Omental fat pad (tissue), 4 donors: ENCODE results near the gene LMBR1. TPM values are rescaled to one million over a fixed set of nuclear protein-coding genes. Genes with fewer than 3 reads are reported as not detected.
"Not testable (repeated sequence)": the region's sequence is repeated elsewhere in the genome, so short reads cannot be mapped to it uniquely, and the experiment has no call there.

Experiments
- ATAC-seq: fragments of 150-250 bp; one replicate; pipeline ENCODE4 v1.9.1; 2016; ENCODE audit warnings: mild to moderate bottlenecking, moderate library complexity; ENCODE audit not compliant: low FRiP score
- DNase-seq: peaks from one replicate; pipeline ENCODE4 v3.0.0-alpha.2; 2019; ENCODE audit warnings: low spot score
- total RNA-seq, 4 donors: library from RNA; depleted of rRNA; stranded (reverse); fragments of >200 nt; gene quantifications; one replicate each; pipeline ENCODE4 v1.1.0, GENCODE V29; 2016
- TF ChIP-seq, protein P1 (sequence below), 3 donors: fragments of 450-650 bp; IDR thresholded peaks; one replicate each; pipeline ENCODE4 v1.5.1; 2016 to 2017; ENCODE audit warnings: antibody characterized with exemption in 3 of 3, mild to moderate bottlenecking in 3 of 3, moderate library complexity in 2 of 3

LMBR1 gene
- total RNA-seq, 4 donors from 2014 or later = 50.1 to 93.5 (median 59.8) TPM

DNA sequence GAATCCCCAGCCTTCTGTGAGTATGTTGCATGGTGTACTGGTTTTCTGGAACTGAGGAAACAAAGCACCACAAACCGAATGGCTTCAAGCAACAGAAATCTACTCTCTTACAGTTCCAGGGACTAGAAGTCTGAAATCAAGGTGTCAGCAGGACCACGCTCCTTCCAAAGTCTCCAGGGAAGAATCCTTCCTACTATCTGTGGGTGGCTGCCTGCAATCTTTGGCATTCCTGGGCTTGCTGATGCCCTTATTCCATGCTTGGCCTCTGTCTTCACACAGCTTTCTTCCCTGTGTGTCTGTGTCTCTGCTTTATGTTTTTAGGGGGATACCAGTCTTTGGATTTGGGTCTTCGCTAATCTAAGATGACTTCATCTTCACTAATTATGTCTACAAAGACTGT lies 81.3 kb downstream of the LMBR1 start:
- no peak for DNase-seq
- TF ChIP-seq, protein P1, sequence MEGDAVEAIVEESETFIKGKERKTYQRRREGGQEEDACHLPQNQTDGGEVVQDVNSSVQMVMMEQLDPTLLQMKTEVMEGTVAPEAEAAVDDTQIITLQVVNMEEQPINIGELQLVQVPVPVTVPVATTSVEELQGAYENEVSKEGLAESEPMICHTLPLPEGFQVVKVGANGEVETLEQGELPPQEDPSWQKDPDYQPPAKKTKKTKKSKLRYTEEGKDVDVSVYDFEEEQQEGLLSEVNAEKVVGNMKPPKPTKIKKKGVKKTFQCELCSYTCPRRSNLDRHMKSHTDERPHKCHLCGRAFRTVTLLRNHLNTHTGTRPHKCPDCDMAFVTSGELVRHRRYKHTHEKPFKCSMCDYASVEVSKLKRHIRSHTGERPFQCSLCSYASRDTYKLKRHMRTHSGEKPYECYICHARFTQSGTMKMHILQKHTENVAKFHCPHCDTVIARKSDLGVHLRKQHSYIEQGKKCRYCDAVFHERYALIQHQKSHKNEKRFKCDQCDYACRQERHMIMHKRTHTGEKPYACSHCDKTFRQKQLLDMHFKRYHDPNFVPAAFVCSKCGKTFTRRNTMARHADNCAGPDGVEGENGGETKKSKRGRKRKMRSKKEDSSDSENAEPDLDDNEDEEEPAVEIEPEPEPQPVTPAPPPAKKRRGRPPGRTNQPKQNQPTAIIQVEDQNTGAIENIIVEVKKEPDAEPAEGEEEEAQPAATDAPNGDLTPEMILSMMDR (IDR thresholded peaks at IDR 0.05) = no peak
- no peak for ATAC-seq

DNA sequence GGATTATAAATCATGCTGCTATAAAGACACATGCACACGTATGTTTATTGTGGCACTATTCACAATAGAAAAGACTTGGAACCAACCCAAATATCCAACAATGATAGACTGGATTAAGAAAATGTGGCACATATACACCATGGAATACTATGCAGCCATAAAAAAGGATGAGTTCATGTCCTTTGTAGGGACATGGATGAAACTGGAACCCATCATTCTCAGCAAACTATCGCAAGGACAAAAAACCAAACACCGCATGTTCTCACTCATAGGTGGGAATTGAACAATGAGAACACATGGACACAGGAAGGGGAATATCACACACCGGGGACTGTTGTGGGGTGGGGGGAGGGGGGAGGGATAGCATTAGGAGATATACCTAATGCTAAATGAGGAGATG lies 89.3 kb downstream of the LMBR1 start:
- DNase-seq, ATAC-seq: not testable (repeated sequence)

DNA sequence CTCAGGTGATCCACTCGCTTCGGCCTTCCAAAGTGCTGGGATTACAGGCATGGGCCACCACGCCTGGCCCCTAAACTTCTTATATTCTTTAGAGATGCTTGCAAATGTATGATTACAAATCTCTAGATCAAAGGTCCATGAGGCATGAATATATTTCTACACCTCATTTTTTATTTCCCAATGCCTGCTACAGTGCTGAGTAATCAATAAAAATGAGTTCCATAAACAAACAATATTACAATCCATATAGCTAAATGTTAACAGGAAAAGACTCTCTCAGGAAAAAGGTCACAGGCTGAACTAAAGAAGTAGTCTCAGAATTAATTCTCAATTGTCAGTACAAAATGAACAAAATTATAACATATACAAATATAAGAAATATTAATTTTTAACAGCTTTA lies 90.8 kb downstream of the LMBR1 start:
- TF ChIP-seq, protein P1 (IDR thresholded peaks at IDR 0.05) = no peak
- DNase-seq = no peak
- ATAC-seq = no peak

DNA sequence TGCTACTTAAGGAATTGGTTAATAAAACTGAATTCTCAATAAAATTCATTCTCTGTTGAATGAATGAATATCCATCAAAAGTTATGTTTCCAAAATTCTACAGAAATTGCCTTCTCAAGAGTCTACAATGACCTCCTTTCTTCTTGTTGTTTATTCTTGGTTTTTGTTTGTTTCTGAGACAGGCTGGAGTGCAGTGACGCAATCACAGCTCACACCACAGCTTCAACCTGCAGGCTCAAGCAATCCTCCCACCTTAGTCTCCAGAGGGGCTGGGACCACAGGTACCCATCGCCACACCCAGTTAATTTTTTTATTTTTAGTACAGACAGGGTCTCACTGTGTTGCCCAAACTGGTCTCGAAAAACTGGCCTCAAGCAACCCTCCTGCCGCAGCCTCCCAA lies 97.6 kb downstream of the LMBR1 start:
- ATAC-seq = no peak
- TF ChIP-seq, protein P1 (IDR thresholded peaks at IDR 0.05) = no peak
- DNase-seq = no peak

DNA sequence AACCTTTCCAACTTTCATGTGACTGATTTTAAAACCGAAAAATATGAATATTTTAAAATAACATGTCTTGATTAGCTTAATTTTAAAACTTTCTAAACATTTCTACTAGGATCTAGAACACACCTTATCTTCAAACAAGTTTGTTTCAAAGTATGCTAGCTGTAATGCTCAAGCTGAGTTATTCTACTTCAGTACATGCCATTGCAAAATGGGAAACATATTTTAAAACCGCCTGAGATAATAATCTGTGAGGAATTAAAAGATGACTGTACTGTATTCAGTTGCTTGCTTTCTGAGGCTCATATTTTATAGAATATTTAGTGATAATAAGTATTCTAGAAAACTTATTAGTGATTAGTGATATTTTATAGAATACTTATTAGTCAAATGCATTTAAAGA lies 99.6 kb downstream of the LMBR1 start:
- no peak for ATAC-seq
- TF ChIP-seq, protein P1 (IDR thresholded peaks at IDR 0.05) = no peak
- no peak for DNase-seq

DNA sequence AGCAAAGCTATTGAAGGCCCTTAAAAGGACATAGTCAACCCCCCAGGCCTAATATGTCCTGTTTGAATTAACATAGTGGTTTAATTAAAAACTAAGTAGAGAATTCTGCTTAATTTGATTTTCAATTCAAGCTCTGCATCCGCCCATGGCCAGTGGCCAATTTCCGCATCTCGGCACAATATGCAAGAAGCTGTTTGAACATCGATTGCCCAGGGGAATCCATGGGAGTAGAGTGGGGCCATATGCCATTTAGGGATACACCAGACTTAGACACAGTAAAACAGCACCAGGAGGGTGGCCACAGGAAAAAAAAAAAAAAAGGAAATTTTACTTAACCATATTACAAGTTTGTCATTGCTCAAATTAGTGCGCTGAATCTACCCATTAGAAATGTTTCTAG lies 100.4 kb downstream of the LMBR1 start:
- ATAC-seq (no peak), DNase-seq (no peak)
- TF ChIP-seq, protein P1 (IDR thresholded peaks at IDR 0.05) = no peak

DNA sequence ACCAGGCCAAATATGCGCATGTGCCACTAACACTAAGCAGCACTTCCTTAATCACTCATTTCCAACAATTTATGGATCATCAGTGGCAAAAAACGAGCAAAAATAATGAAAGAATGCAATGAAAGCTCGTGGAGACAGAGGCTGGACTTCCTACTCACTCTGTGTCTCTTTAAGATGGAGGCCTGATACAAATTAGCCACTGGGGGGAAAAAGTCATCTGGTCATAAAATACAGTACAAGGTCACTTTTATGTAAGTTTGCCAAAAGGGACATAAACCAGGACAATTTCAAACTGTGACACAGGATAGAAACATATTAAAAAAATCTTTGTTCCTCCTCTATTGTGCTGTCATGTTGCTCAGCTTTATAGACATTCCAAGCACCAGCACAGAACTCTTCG lies 101.7 kb downstream of the LMBR1 start:
- TF ChIP-seq, protein P1 (IDR thresholded peaks at IDR 0.05) = no peak
- ATAC-seq = no peak
- no peak for DNase-seq

DNA sequence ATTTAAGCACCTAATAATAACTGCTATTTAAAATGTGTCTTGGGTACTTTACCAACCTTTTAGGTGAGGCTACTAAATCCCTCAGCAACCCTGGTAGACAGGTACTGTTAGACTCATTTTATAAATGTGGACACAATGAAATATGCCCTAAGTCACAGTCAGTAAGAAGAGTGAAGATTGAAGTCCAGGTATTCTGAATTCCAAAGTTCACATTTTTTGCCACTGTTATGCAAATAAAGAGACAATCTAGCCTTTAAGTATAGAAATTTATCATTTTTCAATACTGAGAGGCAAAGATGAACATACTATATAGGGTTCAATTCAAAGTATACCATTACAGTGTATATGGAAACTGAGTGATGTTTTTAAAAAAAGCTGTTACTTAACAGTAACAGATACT lies 102.7 kb downstream of the LMBR1 start:
- no peak for DNase-seq
- no peak for ATAC-seq
- TF ChIP-seq, protein P1 (IDR thresholded peaks at IDR 0.05) = no peak
